ENCODE results near the gene IGLL5. TPM values are rescaled to one million over a fixed set of nuclear protein-coding genes. Genes with fewer than 3 reads are reported as not detected.

The IGLL5 gene
- total RNA-seq, 4 donors from 2014 or later: 1.8 to 15.7 TPM; not detected in 2

GRCh38 chr22:22935546-22936157 lies 48.0 kb downstream of the IGLL5 start:
- intact Hi-C loops (cut with DNase I): no loop called here
- no peak for DNase-seq
- H3K4me1 ChIP-seq: no peaks in the 10 kb centered on the region
- WGBS, 2 donors: 63 to 73% methylated on average over 4 of the region's 4 CpGs
- TF ChIP-seq POLR2A (IDR thresholded peaks at IDR 0.05) (no peak), CTCF (IDR thresholded peaks at IDR 0.05) (no peak)
- H3K9me3 ChIP-seq: no peaks in the 10 kb centered on the region
- H3K27me3 ChIP-seq: no peaks in the 10 kb centered on the region
- H3K4me3 ChIP-seq (replicated peaks in 1 of 3): no peak overlapping the region
- H3K36me3 ChIP-seq: no peaks in the 10 kb centered on the region
- H3K27ac ChIP-seq: no peak overlapping the region

GRCh38 chr22:22936180-22936914 lies 48.7 kb downstream of the IGLL5 start:
- Histone ChIP-seq H3K4me3 (replicated peaks in 1 of 3) (no peak overlapping the region), H3K36me3 (no peaks in the 10 kb centered on the region), H3K27me3 (no peaks in the 10 kb centered on the region), H3K9me3 (no peaks in the 10 kb centered on the region), H3K4me1 (no peaks in the 10 kb centered on the region), H3K27ac (no peak overlapping the region)
- intact Hi-C loops (cut with DNase I): no loop called here
- no peak for DNase-seq
- 87 to 89% methylated on average over 15 of the region's 15 CpGs for WGBS, 2 donors
- no peak for TF ChIP-seq CTCF (IDR thresholded peaks at IDR 0.05)
- no peak for TF ChIP-seq POLR2A (IDR thresholded peaks at IDR 0.05)

GRCh38 chr22:22936915-22937656 lies 49.5 kb downstream of the IGLL5 start:
- no peaks in the 10 kb centered on the region for H3K36me3 ChIP-seq
- 70 to 71% methylated on average over 6 of the region's 6 CpGs for WGBS, 2 donors
- H3K27me3 ChIP-seq: no peaks in the 10 kb centered on the region
- H3K4me1 ChIP-seq: no peaks in the 10 kb centered on the region
- no peak for DNase-seq
- TF ChIP-seq POLR2A (IDR thresholded peaks at IDR 0.05) (no peak), CTCF (IDR thresholded peaks at IDR 0.05) (no peak)
- H3K9me3 ChIP-seq: no peaks in the 10 kb centered on the region
- no peak overlapping the region for H3K4me3 ChIP-seq (replicated peaks in 1 of 3)
- no peak overlapping the region for H3K27ac ChIP-seq
- intact Hi-C loops (cut with DNase I): no loop called here

GRCh38 chr22:22937894-22938480 lies 50.4 kb downstream of the IGLL5 start:
- H3K36me3 ChIP-seq: no peaks in the 10 kb centered on the region
- no peaks in the 10 kb centered on the region for H3K9me3 ChIP-seq
- H3K27ac ChIP-seq: no peak overlapping the region
- H3K4me1 ChIP-seq: no peaks in the 10 kb centered on the region
- H3K4me3 ChIP-seq (replicated peaks in 1 of 3): no peak overlapping the region
- 88 to 92% methylated on average over 3 of the region's 3 CpGs for WGBS, 2 donors
- no peak for DNase-seq
- TF ChIP-seq POLR2A (IDR thresholded peaks at IDR 0.05) (no peak), CTCF (IDR thresholded peaks at IDR 0.05) (no peak)
- intact Hi-C loops (cut with DNase I): no loop called here
- no peaks in the 10 kb centered on the region for H3K27me3 ChIP-seq

Data from thyroid gland (tissue), 4 donors.